Right lobe of liver (tissue), 4 donors: ENCODE results near the gene CD109.

Source experiments
- CTCF ChIP-seq, 4 donors: fragments of 200-600 bp in 3 of 4; fragments of 450-650 bp in 1 of 4; IDR thresholded peaks; one replicate each; pipeline versions ENCODE4 v1.5.1 to v1.8.0; 2016 to 2022; ENCODE audit warnings: antibody characterized with exemption in 4 of 4, mild to moderate bottlenecking in 2 of 4
- POLR2A ChIP-seq: fragments of 450-650 bp; IDR thresholded peaks from one replicate; pipeline ENCODE4 v1.6.1; 2017; ENCODE audit warnings: antibody characterized with exemption, mild to moderate bottlenecking
- donor health status: DM: no; HTN: no; CAD: no.
- donor health status: DM: no; HTN: no; CAD: no.
- donor health status: DM: no; HTN: yes; CAD: no.

DNA sequence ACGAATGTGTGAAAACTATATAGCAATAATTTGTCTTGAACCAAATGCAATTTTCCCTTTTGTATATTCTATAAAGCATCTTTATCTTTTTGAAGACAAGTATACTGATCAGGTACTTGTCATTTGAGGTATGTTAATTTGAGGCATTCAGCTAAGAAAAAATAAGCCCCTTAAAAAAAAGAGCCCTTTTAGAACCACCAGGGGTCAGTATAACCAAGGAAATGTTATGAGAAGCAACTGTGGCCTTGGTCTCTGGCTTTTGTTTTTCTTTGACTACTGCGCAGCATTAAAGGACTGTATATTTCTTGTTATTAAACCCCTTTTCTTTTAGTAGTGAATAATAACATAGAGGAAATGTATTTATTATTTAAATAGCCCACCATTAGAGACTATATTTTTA lies 43.1 kb downstream of the CD109 start:
- TF ChIP-seq CTCF (IDR thresholded peaks at IDR 0.05) (peak; percentile 74 to 86 (median 78)), POLR2A (no peak)
